Activated CD8-positive, alpha-beta memory T cell treated with anti-CD3 and anti-CD28 coated beads, Interleukin-2, amount 10 ng/mL, durations not matched to agents 7 days and 5 days (primary cell): ENCODE measurements around the gene ZNF134. TPM values are rescaled to one million over a fixed set of nuclear protein-coding genes. Genes with fewer than 3 reads are reported as not detected.

Source experiments
- ATAC-seq: fragments of 150-1000 bp; cut with Tn5 transposase; one replicate; pipeline ENCODE4 v1.10.0; 2021; ENCODE audit warnings: moderate library complexity
- CTCF ChIA-PET: fragments of 350-600 bp; sonication (Branson Sonifier 250); formaldehyde crosslinking; loops from one replicate; lab custom pipeline; 2021; ENCODE audit warnings: antibody characterized with exemption; lab: Charles Lee
- DNase-seq: peaks from one replicate; pipeline ENCODE4 v3.0.0-alpha.2; 2020
- H3K27ac Mint-ChIP-seq: one replicate; pipeline ENCODE4 v1.8.0; 2021; ENCODE audit warnings: mild to moderate bottlenecking, mixed read lengths
- H3K27me3 Mint-ChIP-seq: one replicate; pipeline ENCODE4 v1.8.0; 2021; ENCODE audit warnings: mixed read lengths
- H3K36me3 Mint-ChIP-seq: one replicate; pipeline ENCODE4 v1.8.0; 2021; ENCODE audit warnings: mild to moderate bottlenecking, mixed read lengths
- H3K4me1 Mint-ChIP-seq: one replicate; pipeline ENCODE4 v1.8.0; 2021; ENCODE audit warnings: mixed read lengths
- H3K4me3 Mint-ChIP-seq: one replicate; pipeline ENCODE4 v1.8.0; 2021; ENCODE audit warnings: mild to moderate bottlenecking, moderate library complexity, mixed read lengths
- H3K9me3 Mint-ChIP-seq: one replicate; pipeline ENCODE4 v1.8.0; 2022; ENCODE audit warnings: low read depth, mixed read lengths
- total RNA-seq, 2 experiments: library from RNA; stranded (reverse); gene quantifications; one replicate each; pipeline ENCODE4 v1.2.3, GENCODE V29; 2021

The ZNF134 gene
- total RNA-seq, 2 experiments from 2014 or later = 17.8 to 19.0 TPM

- H3K36me3 Mint-ChIP-seq = peaks cover 4% of the 10 kb centered on the region
- H3K27ac Mint-ChIP-seq = no peak overlapping the region
- ATAC-seq = no peak
- CTCF ChIA-PET = interaction anchor here (1.5 kb wide), 1 partner anchor 28 kb away, joined by 4 read pairs; the partner anchor contains the start of gene ZNF551
- no peak for DNase-seq
- peaks cover 12% of the 10 kb centered on the region for H3K4me1 Mint-ChIP-seq
- H3K4me3 Mint-ChIP-seq = no peak overlapping the region
- H3K27me3 Mint-ChIP-seq = no peaks in the 10 kb centered on the region
- peaks cover 22% of the 10 kb centered on the region for H3K9me3 Mint-ChIP-seq
Measured at GRCh38 chr19:57653689-57654088, 39.6 kb downstream of the ZNF134 start.

GRCh38 chr19:57655443-57655842 lies 41.4 kb downstream of the ZNF134 start:
- peaks cover 12% of the 10 kb centered on the region for H3K4me1 Mint-ChIP-seq
- DNase-seq (no peak), ATAC-seq (no peak)
- no peak overlapping the region for H3K27ac Mint-ChIP-seq
- H3K27me3 Mint-ChIP-seq = peaks cover 9% of the 10 kb centered on the region
- H3K36me3 Mint-ChIP-seq = peaks cover 4% of the 10 kb centered on the region
- peaks cover 19% of the 10 kb centered on the region for H3K9me3 Mint-ChIP-seq
- CTCF ChIA-PET = interaction anchor here (0.9 kb wide), 1 partner anchor 54 kb away, joined by 3 read pairs; the partner anchor contains the start of gene ZNF154
- H3K4me3 Mint-ChIP-seq = no peak overlapping the region

DNA sequence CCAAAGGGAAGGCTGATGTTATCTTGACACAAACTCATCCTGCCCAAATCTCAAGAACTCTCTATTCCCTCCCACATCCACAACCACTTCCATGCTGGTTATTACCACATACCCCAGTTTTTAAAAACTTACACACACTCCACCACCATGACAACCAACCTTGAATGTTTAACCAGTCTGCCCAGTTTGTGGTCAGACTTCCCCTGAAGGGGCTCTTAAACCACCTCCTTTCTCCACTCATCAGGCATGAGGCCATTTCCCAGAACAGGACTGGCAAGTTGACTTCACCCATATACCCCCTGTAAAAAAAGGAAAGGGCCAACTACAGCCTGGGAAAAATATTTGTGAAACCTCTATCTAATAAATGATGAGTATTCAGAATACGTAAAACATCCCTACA lies 42.3 kb downstream of the ZNF134 start:
- Mint-ChIP-seq H3K4me3 (no peak overlapping the region), H3K27me3 (peaks cover 15% of the 10 kb centered on the region), H3K9me3 (peaks cover 19% of the 10 kb centered on the region), H3K4me1 (peaks cover 10% of the 10 kb centered on the region), H3K36me3 (peaks cover 4% of the 10 kb centered on the region), H3K27ac (no peak overlapping the region)
- DNase-seq (no peak), ATAC-seq (no peak)
- CTCF ChIA-PET = no interaction called here

DNA sequence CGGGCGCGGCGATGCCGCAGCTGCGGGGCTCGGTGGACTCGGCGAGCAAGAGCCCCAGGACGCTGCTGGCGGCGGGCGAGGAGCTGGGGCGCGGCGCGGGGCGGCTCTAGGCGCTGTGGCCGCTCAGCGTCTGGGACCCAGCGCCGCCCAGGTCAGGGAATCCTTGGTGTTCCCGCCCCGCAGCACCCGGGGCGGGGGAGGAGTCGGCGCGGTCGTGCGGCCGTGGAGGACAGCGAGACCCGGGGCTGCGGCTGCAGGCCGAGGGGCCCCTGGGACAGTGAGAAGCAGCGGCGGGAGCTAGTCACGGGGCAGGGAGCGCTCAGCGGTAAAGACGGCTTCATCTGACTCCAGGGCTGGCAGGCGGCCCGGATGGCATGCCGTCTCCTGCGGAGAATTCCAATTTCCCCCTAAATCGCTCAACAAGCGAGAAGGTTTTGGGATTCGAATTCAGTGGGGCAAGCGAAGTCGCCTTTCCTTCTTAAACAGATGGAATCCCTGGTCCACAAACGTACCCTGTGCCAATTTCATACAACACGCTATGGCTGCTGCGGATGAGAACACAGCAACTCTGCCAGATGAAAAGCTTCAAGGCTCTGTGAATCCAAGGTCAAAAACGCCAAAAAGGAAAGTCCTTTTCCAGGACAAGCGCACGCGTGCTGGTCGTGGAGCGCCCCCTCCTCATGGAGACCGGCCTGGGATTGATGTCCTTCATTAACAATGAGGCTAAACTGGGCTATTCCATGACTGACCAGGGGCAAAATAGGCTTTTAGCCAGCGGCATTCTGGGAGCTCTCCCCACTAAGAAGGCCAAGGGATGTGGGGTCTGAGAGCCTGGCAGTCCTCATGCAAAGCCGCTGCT lies 50.5 kb downstream of the ZNF134 start:
- Mint-ChIP-seq H3K27me3 (peaks cover 28% of the 10 kb centered on the region), H3K36me3 (peaks cover 2% of the 10 kb centered on the region), H3K4me1 (peaks cover 2% of the 10 kb centered on the region), H3K4me3 (peak overlapping the region; percentile 66), H3K27ac (no peak overlapping the region), H3K9me3 (no peaks in the 10 kb centered on the region)
- ATAC-seq (peak; percentile 47), DNase-seq (no peak)
- CTCF ChIA-PET = no interaction called here

DNA sequence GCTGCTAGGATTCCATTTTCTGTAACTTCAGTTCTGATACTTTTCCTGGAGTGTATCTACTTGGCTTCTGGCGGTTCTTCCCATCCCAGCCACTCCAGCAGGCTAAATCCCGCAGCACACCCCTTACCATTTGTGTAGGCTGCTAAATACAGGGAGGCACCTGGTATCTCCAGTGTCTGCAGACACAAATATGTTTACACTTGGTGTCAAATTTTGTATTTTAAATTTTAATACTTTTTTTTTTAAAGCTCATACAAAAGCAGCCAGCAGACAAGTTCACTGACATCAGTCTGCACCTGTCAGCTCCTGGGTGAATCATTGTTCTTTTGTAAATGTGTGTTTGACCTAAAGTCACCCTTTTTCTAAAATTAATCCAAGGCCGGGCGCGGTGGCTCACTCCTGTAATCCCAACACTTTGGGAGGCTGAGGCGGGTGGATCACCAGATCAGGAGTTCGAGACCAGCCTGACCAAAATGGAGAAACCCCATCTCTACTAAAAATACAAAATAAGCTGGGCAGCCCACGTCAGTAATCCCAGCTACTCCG lies 51.3 kb downstream of the ZNF134 start:
- Mint-ChIP-seq H3K4me1 (peaks cover 2% of the 10 kb centered on the region), H3K4me3 (no peak overlapping the region), H3K9me3 (no peaks in the 10 kb centered on the region), H3K27ac (no peak overlapping the region), H3K27me3 (peaks cover 21% of the 10 kb centered on the region), H3K36me3 (peaks cover 2% of the 10 kb centered on the region)
- DNase-seq (no peak), ATAC-seq (no peak)
- CTCF ChIA-PET = no interaction called here

- no peak overlapping the region for H3K27ac Mint-ChIP-seq
- CTCF ChIA-PET = no interaction called here
- peaks cover 2% of the 10 kb centered on the region for H3K4me1 Mint-ChIP-seq
- no peak overlapping the region for H3K4me3 Mint-ChIP-seq
- H3K9me3 Mint-ChIP-seq = peaks cover 2% of the 10 kb centered on the region
- ATAC-seq (no peak), DNase-seq (no peak)
- H3K36me3 Mint-ChIP-seq = peaks cover 3% of the 10 kb centered on the region
- H3K27me3 Mint-ChIP-seq = peaks cover 13% of the 10 kb centered on the region
Measured at GRCh38 chr19:57667228-57667627, 53.2 kb downstream of the ZNF134 start.

DNA sequence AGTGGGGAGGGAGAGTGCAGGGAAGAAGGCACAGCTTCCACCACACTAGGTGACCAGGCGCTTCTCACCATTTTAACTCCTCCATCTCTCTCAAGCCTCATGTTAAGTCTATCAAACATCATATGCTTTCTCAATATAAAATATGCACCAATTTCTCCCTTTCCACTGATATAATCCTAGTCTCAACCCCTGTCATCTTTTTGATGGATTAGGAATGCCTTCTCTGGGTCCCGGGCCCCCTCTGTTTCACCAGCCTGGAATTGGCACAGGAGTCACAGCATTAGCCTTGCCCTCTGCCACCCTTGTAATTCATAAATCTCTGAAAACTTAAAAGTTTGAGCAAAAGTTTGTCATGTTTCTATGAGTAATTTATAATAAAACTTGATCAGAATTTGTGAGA lies 54.6 kb downstream of the ZNF134 start, which contains the start of gene ZSCAN4:
Gene ZSCAN4, plus strand, starts transcription at position 301 of the 400 bp plus-strand sequence. CDS start 7,211 bp downstream, outside the sequence.
- no peak within 1 kb of the TSS for H3K27ac Mint-ChIP-seq
- ATAC-seq (no peak), DNase-seq (no peak)
- peaks cover 2% of the 10 kb centered on the region for H3K9me3 Mint-ChIP-seq
- H3K4me1 Mint-ChIP-seq = peaks cover 2% of the 10 kb centered on the region
- no peak within 1 kb of the TSS for H3K4me3 Mint-ChIP-seq
- peaks cover 13% of the 10 kb centered on the region for H3K27me3 Mint-ChIP-seq
- CTCF ChIA-PET = no interaction called here
- peaks cover 3% of the 10 kb centered on the region for H3K36me3 Mint-ChIP-seq

GRCh38 chr19:57671124-57671895 lies 57.3 kb downstream of the ZNF134 start:
- Mint-ChIP-seq H3K36me3 (peaks cover 1% of the 10 kb centered on the region), H3K27ac (no peak overlapping the region), H3K4me1 (no peaks in the 10 kb centered on the region), H3K4me3 (no peak overlapping the region), H3K9me3 (peaks cover 2% of the 10 kb centered on the region), H3K27me3 (peaks cover under 1% of the 10 kb centered on the region)
- no peak for DNase-seq
- CTCF ChIA-PET = interaction anchor here (1.1 kb wide), 1 partner anchor 10 kb away, joined by 6 read pairs; the partner anchor contains the start of gene ZNF551
- ATAC-seq = no peak

- no peak for ATAC-seq
- no peak for DNase-seq
- no peak overlapping the region for H3K27ac Mint-ChIP-seq
- no peaks in the 10 kb centered on the region for H3K4me1 Mint-ChIP-seq
- CTCF ChIA-PET = interaction anchor here (1.6 kb wide), 1 partner anchor 9 kb away, joined by 6 read pairs; the partner anchor contains the start of gene ZNF551
- H3K4me3 Mint-ChIP-seq = no peak overlapping the region
- H3K9me3 Mint-ChIP-seq = peaks cover 7% of the 10 kb centered on the region
- H3K27me3 Mint-ChIP-seq = peaks cover 2% of the 10 kb centered on the region
- peaks cover 1% of the 10 kb centered on the region for H3K36me3 Mint-ChIP-seq
Measured at GRCh38 chr19:57672466-57672865, 58.4 kb downstream of the ZNF134 start.

Other genes starting within 250 kb of the ZNF134 start
- gene ZNF548, start 224.4 kb upstream of the ZNF134 start, total RNA-seq = 10 to 100 TPM; 23.8 to 28.8 TPM
- gene ZNF17, start 203.1 kb upstream of the ZNF134 start, total RNA-seq = 10 to 100 TPM; 14.3 to 14.6 TPM
- gene ZNF749, start 178.9 kb upstream of the ZNF134 start, total RNA-seq = 10 to 100 TPM; 13.1 to 13.3 TPM
- under 1 TPM; 0.15 to 0.28 TPM for gene VN1R1, start 157.1 kb upstream of the ZNF134 start, total RNA-seq
- gene ZNF772, start 136.7 kb upstream of the ZNF134 start, total RNA-seq = 1 to 10 TPM; 7.7 to 8.8 TPM
- gene ZNF419, start 126.5 kb upstream of the ZNF134 start, total RNA-seq = 10 to 100 TPM; 10.1 to 10.5 TPM
- 1 to 10 TPM; 8.5 to 9.7 TPM for gene ZNF773, start 114.3 kb upstream of the ZNF134 start, total RNA-seq
- 1 to 10 TPM; 6.6 to 6.7 TPM for gene ZNF549, start 86.9 kb upstream of the ZNF134 start, total RNA-seq
- 10 to 100 TPM; 13.7 to 14.2 TPM for gene ZNF550, start 54.4 kb upstream of the ZNF134 start, total RNA-seq
- 1 to 10 TPM; 5.3 to 5.7 TPM for gene ZNF416, start 35.3 kb upstream of the ZNF134 start, total RNA-seq
- 10 to 100 TPM; 10.6 to 11.5 TPM for gene ZIK1, start 30.1 kb upstream of the ZNF134 start, total RNA-seq
- gene ZNF530, start 14.4 kb upstream of the ZNF134 start, total RNA-seq = 10 to 100 TPM; 10.6 to 12.4 TPM
- gene ZNF211, start 18.9 kb downstream of the ZNF134 start, total RNA-seq = 10 to 100 TPM; 14.2 to 15.1 TPM
- not detected for gene ZSCAN4, start 54.7 kb downstream of the ZNF134 start, total RNA-seq
- gene ZNF551, start 67.7 kb downstream of the ZNF134 start, total RNA-seq = 10 to 100 TPM; 13.3 to 16.7 TPM
- gene ZNF154, start 95.0 kb downstream of the ZNF134 start, total RNA-seq = 1 to 10 TPM; 4.0 to 5.6 TPM
- 10 to 100 TPM; 13.0 to 13.8 TPM for gene ZNF671, start 113.4 kb downstream of the ZNF134 start, total RNA-seq
- gene ZNF776, start 132.6 kb downstream of the ZNF134 start, total RNA-seq = 10 to 100 TPM; 15.4 to 18.1 TPM
- 10 to 100 TPM; 20.4 to 23.0 TPM for gene ZNF586, start 155.4 kb downstream of the ZNF134 start, total RNA-seq
- gene ZNF552, start 200.7 kb downstream of the ZNF134 start, total RNA-seq = 10 to 100 TPM in 1 of 2 experiments, 1 to 10 TPM in 1; 9.7 to 11.1 TPM
- gene ZNF587B, start 216.1 kb downstream of the ZNF134 start, total RNA-seq = 10 to 100 TPM; 14.6 to 19.3 TPM
- 10 to 100 TPM; 30.8 to 41.2 TPM for gene ZNF587, start 235.6 kb downstream of the ZNF134 start, total RNA-seq